Ramos (cell line): ENCODE measurements around the gene RETSAT.

Experiments
- in situ Hi-C: fragments of 300-500 bp; cut with MboI; formaldehyde crosslinking; loops from one replicate; pipeline ENCODE4 v1.14.3; 2022; ENCODE audit warnings: low sequenced_read_pairs; ENCODE audit not compliant: unreplicated experiment

Gene RETSAT

DNA sequence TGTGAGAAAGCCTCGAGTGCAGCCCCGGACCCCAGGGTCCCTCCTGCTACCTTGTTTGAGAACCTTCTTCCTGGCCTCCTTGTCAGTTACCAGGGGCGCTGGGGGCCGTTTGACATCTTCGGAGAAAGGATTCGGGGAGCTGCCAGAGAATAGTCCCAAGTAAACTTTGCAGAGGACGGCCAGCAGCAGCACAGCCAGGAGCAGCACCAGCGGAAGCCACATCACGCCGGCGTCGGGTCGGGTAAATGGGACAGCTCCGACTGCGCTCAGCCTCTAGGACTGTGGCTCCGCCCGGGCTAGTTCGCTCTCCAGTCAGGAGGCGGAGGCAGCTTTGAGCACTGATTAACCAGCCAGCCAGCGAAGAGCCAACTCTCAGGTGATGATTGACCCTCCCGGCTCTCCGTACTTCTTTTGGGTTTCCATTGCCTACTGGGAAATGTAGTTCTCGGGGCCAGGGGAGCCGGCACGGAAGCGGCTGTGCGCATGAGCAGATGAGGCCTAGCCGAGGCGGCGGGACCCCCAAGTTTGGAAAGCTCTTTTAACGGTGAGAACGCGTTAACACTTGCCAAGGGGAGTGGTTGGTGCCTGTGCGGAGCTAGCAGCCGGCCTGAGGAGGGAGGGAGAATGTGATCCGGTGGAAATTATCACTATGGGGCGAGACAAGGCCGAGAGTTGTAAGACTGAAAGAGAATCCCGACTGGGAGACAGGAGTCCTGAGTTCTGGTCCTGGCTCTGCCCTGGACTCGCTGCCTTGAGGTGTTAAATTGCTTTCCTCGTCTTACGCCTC is at the start of gene RETSAT, which contains the start of gene ELMOD3:
Gene RETSAT (minus strand): TSS at position 243 of the 787 bp plus-strand sequence. CDS start 21 bp downstream, at position 222.
Gene ELMOD3 (plus strand): TSS at position 484 of the 787 bp plus-strand sequence. CDS start 2,430 bp downstream, outside the sequence.
- in situ Hi-C loops, result no loop called here

- in situ Hi-C loops, result no loop called here
These were observed 47.5 kb upstream of the RETSAT start for GRCh38 chr2:85401844-85402243.

- in situ Hi-C loops, result no loop called here
These were observed 47.1 kb upstream of the RETSAT start for GRCh38 chr2:85401464-85401805.

DNA sequence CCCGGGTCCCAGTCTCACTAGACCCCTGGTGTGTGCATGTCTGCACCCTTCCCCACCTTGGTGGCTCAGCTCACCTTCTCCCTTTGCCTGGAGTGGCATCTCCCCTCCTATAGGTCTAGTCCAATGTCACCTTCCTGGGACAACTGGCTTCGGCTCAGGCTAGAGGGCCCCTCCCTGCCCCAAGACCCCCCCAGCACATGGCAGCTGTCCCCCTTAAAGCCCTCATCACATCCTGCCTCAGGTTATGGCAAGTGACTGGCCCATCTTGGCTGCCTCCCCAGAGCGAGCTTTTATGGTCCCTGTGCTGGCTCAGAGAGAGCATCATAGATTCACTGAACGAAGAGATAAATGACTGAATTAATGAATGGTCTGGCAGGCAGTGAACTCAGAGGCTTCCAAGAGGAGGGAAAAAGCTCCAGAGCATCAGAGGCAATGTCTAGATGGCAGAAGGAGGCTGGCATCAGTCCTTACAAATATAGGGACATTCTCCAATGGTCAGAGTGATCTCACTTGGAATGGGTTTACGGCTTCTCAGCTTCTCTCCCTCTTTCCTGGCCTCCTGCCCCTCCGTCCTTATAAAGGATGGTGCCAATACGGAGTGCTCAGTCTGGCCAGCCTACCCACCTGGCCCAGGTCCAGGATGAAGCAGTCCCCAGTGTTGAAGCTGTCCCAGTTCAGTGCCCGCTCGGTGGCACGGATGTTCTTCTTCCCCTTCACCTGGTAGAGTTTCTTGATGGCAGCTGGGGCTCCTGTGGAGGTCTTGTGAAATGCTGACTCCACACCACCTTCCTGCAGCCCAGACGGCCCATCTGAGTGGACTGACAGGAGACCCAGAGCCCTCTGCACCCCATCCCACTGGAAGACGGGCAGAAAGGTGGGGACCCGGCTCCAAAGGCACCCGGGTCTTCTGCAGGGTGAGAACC is 46.5 kb upstream of the RETSAT start:
- in situ Hi-C loops, result no loop called here

GRCh38 chr2:85400023-85400422 is 45.7 kb upstream of the RETSAT start:
- in situ Hi-C loops, result no loop called here

GRCh38 chr2:85399183-85399455 is 44.8 kb upstream of the RETSAT start:
- in situ Hi-C loops, result no loop called here

GRCh38 chr2:85398426-85399182 is 44.3 kb upstream of the RETSAT start:
- in situ Hi-C loops, result no loop called here

GRCh38 chr2:85397925-85398331 is 43.6 kb upstream of the RETSAT start:
- in situ Hi-C loops, result no loop called here

- in situ Hi-C loops, result no loop called here
These were observed 42.5 kb upstream of the RETSAT start for GRCh38 chr2:85396531-85397470.

DNA sequence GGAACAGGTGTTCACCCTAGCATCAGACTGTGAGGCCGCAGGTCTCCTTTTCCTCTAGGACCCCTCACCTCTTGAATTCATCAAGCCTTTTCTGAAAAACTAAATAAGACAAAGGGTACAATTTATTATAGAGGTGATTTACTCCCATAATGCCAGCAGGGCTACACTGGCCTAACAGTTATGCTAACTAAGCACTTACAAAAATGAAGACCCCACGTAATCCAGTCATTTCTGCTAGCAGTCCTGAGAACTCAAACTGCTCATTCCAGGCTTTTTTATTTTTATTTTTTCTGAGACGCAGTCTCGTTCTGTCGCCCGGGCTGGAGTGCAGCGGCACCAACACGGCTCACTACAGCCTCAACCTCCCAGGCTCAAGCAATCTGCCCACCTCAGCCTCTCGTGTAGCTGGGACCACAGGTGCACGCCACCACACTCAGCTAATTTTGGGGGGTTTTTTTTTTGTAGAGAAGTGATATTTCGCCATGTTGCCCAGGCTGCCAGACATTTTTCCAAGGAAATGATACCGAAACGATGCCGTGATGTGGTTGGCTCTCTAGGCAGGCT is 41.7 kb upstream of the RETSAT start:
- in situ Hi-C loops, result no loop called here

- in situ Hi-C loops, result no loop called here
These were observed 40.6 kb upstream of the RETSAT start for GRCh38 chr2:85394976-85395375.

DNA sequence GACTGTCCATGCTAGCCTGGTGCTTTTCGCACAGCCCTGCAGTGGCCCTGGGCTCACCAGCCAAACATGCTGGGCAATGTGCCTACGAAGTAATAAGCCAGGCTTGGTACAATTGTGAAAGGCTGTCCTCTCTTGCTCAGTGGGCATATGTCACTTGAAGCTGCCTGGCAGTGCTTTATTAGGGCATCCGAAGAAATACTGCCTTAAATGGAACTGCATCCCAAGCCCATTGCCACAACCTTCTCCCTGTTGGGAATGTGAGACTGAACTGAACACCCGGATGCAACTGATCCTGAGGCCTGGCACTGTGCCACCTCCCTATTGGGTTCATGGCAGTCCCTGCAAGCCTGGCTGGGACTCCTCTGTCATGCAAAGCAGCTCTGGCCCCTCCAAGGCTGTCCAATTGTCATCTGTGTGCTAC is 39.9 kb upstream of the RETSAT start:
- in situ Hi-C loops, result no loop called here

GRCh38 chr2:85393836-85394235 is 39.5 kb upstream of the RETSAT start:
- in situ Hi-C loops, result no loop called here

GRCh38 chr2:85390941-85391669 is 36.8 kb upstream of the RETSAT start:
- in situ Hi-C loops, result no loop called here

DNA sequence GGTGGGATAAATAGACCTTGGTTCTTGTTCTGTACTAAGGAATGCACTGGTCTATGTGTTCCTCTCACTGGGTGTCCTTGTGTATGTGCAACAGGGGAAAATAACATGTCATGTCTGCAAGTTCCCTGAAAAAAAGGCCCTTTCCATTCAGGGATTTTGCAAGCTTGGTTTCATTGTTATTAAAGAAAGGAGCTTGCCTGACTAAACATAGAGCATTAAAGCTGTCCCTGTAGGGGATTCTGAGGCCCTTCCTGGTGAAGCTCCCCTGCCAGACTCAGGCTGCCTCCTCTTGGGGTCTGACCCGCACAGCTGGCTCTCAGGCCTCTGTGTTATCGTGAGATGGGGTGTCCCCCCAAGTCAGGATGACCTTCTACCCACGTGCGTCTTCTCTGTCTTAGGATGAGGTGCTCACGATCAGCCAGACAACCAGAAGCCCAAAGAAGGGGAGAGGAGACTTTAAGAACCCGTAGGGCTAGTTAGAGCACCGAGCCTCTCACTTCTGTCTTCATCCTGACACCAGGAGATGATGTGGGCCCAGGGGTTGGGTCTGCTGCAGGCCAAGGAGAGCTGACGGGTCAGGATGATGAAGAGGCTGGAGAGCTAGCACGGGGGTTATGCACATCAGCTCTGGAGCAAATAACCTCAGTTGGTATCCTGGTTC is 34.7 kb upstream of the RETSAT start:
- in situ Hi-C loops, result no loop called here

GRCh38 chr2:85387754-85388153 is 33.4 kb upstream of the RETSAT start:
- in situ Hi-C loops, result no loop called here

DNA sequence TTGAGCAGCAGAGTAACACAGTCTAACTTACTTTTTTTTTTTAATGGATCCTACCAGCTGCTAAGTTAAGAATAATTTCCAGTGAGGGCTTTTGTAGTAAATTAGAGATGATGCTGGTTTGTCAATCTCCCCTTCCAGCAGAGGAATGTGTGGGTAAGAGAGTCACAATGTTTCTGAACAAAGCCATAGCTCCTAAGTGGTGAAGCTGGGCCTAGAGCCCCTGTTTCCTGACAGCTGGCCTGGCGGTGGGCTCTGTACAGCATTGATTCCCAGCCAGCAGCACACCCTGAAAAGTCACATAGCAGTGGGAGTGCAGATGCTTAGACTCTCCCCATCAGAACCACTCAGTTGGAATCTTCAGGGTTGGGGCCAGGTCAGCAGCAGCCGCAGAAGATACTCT is 31.4 kb upstream of the RETSAT start:
- in situ Hi-C loops, result no loop called here

DNA sequence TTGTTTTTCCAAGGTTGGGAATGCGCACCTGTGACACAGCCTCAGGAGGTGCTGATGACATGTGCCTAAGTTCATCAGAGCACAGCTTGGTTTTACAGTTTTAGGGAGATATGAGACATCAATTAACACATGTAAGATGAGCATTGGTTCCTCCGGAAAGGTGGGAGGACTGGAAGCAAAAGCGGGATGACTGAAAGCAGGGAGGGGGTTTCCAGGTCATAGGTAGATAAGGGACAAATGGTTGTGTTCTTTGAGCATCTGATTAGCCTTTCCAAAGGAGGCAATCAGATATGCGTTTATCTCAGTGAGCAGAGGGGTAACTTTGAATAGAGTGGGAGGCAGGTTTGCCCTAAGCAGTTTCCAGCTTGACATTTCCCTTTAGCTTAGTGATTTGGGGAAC is 29.5 kb upstream of the RETSAT start:
- in situ Hi-C loops, result no loop called here
